GM23338 (cell line): ENCODE results near the gene KIAA0513.

Experiments
- CTCF ChIP-seq, 2 experiments: fragments of 200-600 bp in 1 of 2; sonication (generic) in 1 of 2; conservative IDR thresholded peaks; 2 replicates each; pipeline versions ENCODE4 v1.5.1 to v1.6.1; 2016 to 2017; ENCODE audit warnings: antibody characterized with exemption in 2 of 2, low read depth in 2 of 2, mild to moderate bottlenecking in 2 of 2, moderate library complexity in 1 of 2
- POLR2AphosphoS5 ChIP-seq: IDR thresholded peaks from 2 replicates; pipeline ENCODE4 v1.6.1; 2016; ENCODE audit warnings: antibody characterized with exemption, low read depth
- REST ChIP-seq: IDR thresholded peaks from one replicate; pipeline ENCODE4 v1.6.1; 2018; ENCODE audit warnings: antibody characterized with exemption; ENCODE audit not compliant: unreplicated experiment
- ZNF114 ChIP-seq: fragments of 250-450 bp; sonication (Bioruptor Pico); IDR thresholded peaks from 2 replicates; pipeline ENCODE4 v1.5.0; 2020; ENCODE audit warnings: mild to moderate bottlenecking, moderate library complexity

- TF ChIP-seq CTCF (conservative IDR thresholded peaks at IDR 0.05; ENCODE audit: low read depth in 2 of 2) (no peak), POLR2AphosphoS5 (no peak), ZNF114 (CRISPR knock-in tag) (no peak), REST (no peak)
Measured at GRCh38 chr16:85128079-85128837, 100.7 kb downstream of the KIAA0513 start.
